SU-DHL-6 (cell line): ENCODE measurements around the gene NPDC1.

Experiments used
- H2AFZ ChIP-seq: fragments of 200-600 bp; sonication (generic); 2 replicates; pipeline ENCODE4 v1.6.1; 2014; ENCODE audit warnings: low read depth, mild to moderate bottlenecking, moderate library complexity, mixed read lengths, antibody characterized with exemption, low read length; ENCODE audit not compliant: severe bottlenecking
- H3F3A ChIP-seq: fragments of 200-600 bp; shearing (Covaris generic); 2 replicates; pipeline ENCODE4 v1.6.0; 2016; ENCODE audit warnings: antibody characterized with exemption, mild to moderate bottlenecking; ENCODE audit not compliant: insufficient read depth
- H3K27ac ChIP-seq: fragments of 200-600 bp; sonication (generic); 2 replicates; pipeline ENCODE4 v1.5.1; 2016; ENCODE audit warnings: low read depth, mild to moderate bottlenecking, low read length, moderate library complexity, mixed read lengths
- H3K27me3 ChIP-seq: fragments of 200-600 bp; sonication (generic), shearing (Covaris generic); 2 replicates; pipeline ENCODE4 v1.6.0; 2014; ENCODE audit warnings: mild to moderate bottlenecking, low read length
- H3K36me3 ChIP-seq: fragments of 200-600 bp; sonication (generic); 2 replicates; pipeline ENCODE4 v1.6.1; 2014; ENCODE audit warnings: mild to moderate bottlenecking, low read length, mixed read lengths
- H3K4me2 ChIP-seq: fragments of 300-600, 200-600 bp; shearing (Covaris generic), sonication (generic); 2 replicates; pipeline ENCODE4 v1.6.0; 2014; ENCODE audit warnings: low read length, low read depth, mild to moderate bottlenecking; ENCODE audit not compliant: poor library complexity, severe bottlenecking
- H3K4me3 ChIP-seq: fragments of 200-600 bp; sonication (generic); 2 replicates; pipeline ENCODE4 v1.5.1; 2014; ENCODE audit warnings: antibody characterized with exemption, low read length, mild to moderate bottlenecking, mixed read lengths; ENCODE audit not compliant: insufficient read depth, poor library complexity, severe bottlenecking
- H3K79me2 ChIP-seq: fragments of 200-600 bp; sonication (generic); 2 replicates; pipeline ENCODE4 v1.6.1; 2014; ENCODE audit warnings: mild to moderate bottlenecking, low read length, moderate library complexity; ENCODE audit not compliant: insufficient read depth
- H3K9ac ChIP-seq: fragments of 200-600 bp; sonication (generic); 2 replicates; pipeline ENCODE4 v1.7.0; 2014; ENCODE audit warnings: mild to moderate bottlenecking, low read length
- H3K9me2 ChIP-seq: fragments of 200-600 bp; sonication (generic); replicated peaks from 2 replicates; pipeline ENCODE4 v1.6.1; 2014; ENCODE audit warnings: low read length; ENCODE audit not compliant: insufficient read depth
- H3K9me3 ChIP-seq: fragments of 200-600 bp; sonication (generic); 2 replicates; pipeline ENCODE4 v1.6.1; 2014; ENCODE audit warnings: low read length, mixed read lengths; ENCODE audit not compliant: insufficient read depth
- H4K20me1 ChIP-seq: fragments of 200-600 bp; sonication (generic); 2 replicates; pipeline ENCODE4 v1.6.1; 2014; ENCODE audit warnings: low read depth, mild to moderate bottlenecking, antibody characterized with exemption, low read length, moderate library complexity, mixed read lengths
- EZH2phosphoT487 ChIP-seq: fragments of 200-600 bp; sonication (generic), shearing (Covaris generic); conservative IDR thresholded peaks from 2 replicates; pipeline ENCODE4 v1.6.1; 2018; ENCODE audit warnings: mild to moderate bottlenecking, antibody characterized with exemption, low read length, moderate library complexity, mixed read lengths
- TF ChIP-seq, protein P1 (sequence below): fragments of 200-600 bp; sonication (generic); IDR thresholded peaks from one replicate; pipeline ENCODE4 v1.5.1; 2017; ENCODE audit warnings: antibody characterized with exemption, mild to moderate bottlenecking, low read length, moderate library complexity; ENCODE audit not compliant: insufficient read depth, poor library complexity, severe bottlenecking

NPDC1 gene

DNA sequence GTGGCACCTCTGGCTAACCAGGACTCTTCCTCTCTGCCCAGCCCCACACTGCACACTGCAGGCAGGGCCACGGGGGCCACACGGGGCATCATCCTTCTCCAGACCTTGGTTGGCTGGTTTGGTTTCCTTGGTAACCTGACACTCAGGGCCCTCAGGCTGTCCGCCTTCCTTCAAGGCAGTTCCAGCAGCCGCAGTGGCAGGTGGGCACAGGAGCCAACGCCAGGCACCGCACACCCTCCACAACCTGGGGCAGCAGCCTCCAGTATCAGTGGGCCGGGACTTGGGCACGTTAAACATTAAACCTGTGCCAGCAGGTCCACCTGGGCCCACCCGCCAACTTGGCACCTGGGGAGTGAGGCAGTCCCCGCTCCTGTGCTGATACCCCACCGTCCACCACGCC, 1.9 kb downstream of the NPDC1 start:
- Histone ChIP-seq H3F3A (no peaks in the 10 kb centered on the region), H3K27me3 (no peaks in the 10 kb centered on the region), H3K9ac (no peak overlapping the region), H3K9me2 (no peaks in the 10 kb centered on the region), H3K36me3 (no peaks in the 10 kb centered on the region), H4K20me1 (no peaks in the 10 kb centered on the region), H3K9me3 (no peaks in the 10 kb centered on the region), H2AFZ (no peak overlapping the region), H3K4me2 (no peak overlapping the region), H3K79me2 (no peaks in the 10 kb centered on the region), H3K4me3 (no peak overlapping the region), H3K27ac (no peak overlapping the region)
- TF ChIP-seq, protein P1, sequence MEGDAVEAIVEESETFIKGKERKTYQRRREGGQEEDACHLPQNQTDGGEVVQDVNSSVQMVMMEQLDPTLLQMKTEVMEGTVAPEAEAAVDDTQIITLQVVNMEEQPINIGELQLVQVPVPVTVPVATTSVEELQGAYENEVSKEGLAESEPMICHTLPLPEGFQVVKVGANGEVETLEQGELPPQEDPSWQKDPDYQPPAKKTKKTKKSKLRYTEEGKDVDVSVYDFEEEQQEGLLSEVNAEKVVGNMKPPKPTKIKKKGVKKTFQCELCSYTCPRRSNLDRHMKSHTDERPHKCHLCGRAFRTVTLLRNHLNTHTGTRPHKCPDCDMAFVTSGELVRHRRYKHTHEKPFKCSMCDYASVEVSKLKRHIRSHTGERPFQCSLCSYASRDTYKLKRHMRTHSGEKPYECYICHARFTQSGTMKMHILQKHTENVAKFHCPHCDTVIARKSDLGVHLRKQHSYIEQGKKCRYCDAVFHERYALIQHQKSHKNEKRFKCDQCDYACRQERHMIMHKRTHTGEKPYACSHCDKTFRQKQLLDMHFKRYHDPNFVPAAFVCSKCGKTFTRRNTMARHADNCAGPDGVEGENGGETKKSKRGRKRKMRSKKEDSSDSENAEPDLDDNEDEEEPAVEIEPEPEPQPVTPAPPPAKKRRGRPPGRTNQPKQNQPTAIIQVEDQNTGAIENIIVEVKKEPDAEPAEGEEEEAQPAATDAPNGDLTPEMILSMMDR: no peak
- no peak for TF ChIP-seq EZH2phosphoT487

DNA sequence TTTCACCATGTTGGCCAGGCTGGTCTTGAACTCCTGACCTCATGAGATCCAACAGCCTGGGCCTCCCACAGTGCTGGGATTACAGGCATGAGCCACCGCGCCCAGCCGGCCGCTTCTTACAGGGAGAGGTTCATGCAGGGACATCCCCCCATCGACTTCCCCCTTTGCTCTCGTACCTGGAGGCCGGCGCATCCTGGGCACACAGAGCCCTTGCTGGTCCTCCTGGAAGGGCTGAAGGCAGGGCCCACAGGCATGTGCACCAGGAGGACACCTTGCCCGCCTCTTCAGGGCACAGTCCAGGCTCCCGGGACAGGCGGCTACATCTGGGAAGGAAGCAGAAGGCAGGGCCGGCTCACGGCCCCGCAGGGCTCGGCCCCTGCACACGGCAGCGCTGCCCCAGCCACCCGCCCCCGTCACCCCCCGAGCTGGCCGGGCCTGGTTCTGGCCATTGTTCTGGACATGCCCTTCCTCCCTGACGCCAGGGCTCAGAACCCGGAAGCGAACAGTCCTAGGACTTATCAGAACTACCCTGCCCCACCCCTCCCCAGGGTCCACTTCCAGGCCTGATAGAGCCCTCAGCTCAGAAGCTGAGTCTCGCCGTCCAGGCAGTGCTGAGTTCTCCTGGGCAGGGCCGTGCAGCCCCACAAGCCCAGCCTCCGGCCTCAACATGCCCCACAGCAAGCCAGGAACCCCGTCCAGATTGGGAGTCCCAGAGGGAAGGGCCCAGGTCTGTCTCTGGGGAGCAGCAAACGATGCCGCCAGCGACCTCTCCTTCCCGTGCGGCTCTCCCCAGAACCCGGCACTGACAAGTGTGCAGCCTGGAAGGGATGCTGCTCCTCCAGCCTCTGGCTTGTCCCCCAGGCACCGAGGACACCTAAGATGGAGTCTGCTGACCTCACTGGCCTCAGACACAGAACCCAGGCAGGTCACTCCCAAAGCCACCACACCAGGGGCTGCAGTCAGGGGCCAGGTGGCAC, 2.9 kb downstream of the NPDC1 start:
- no peaks in the 10 kb centered on the region for H3K9me3 ChIP-seq
- H3K79me2 ChIP-seq: no peaks in the 10 kb centered on the region
- no peaks in the 10 kb centered on the region for H3K27me3 ChIP-seq
- H4K20me1 ChIP-seq: no peaks in the 10 kb centered on the region
- no peaks in the 10 kb centered on the region for H3K9me2 ChIP-seq
- H2AFZ ChIP-seq: no peak overlapping the region
- no peaks in the 10 kb centered on the region for H3F3A ChIP-seq
- TF ChIP-seq EZH2phosphoT487: no peak
- TF ChIP-seq, protein P1: no peak
- no peak overlapping the region for H3K9ac ChIP-seq
- H3K4me2 ChIP-seq: no peak overlapping the region
- H3K36me3 ChIP-seq: no peaks in the 10 kb centered on the region
- H3K4me3 ChIP-seq: no peak overlapping the region
- H3K27ac ChIP-seq: no peak overlapping the region

DNA sequence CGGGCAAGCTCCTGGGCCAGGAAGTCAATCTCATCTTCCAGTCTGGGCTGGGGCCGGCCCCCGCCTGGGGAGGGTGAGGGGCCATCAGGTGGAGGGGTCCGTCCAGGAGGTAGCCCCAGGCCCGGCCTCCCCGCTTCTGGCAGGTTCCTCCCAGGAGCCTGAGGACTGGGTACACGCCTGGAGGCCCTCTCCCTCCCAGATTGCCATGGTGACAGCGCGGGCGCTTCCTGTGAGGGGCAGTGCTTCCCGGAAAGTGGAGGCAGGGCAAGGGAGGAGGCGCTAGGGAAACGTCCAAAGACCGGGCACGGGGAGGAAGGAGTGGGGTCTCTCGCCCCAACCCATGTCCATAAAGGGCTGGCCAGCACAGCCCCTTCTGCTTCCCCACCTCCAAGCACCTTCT, 4.9 kb downstream of the NPDC1 start:
- TF ChIP-seq, protein P1: no peak
- TF ChIP-seq EZH2phosphoT487: no peak
- H3K36me3 ChIP-seq: no peaks in the 10 kb centered on the region
- no peak overlapping the region for H3K4me3 ChIP-seq
- H3K9me3 ChIP-seq: no peaks in the 10 kb centered on the region
- no peaks in the 10 kb centered on the region for H3F3A ChIP-seq
- no peaks in the 10 kb centered on the region for H3K9me2 ChIP-seq
- H3K79me2 ChIP-seq: no peaks in the 10 kb centered on the region
- H3K4me2 ChIP-seq: no peak overlapping the region
- H3K27ac ChIP-seq: no peak overlapping the region
- no peaks in the 10 kb centered on the region for H3K27me3 ChIP-seq
- no peaks in the 10 kb centered on the region for H4K20me1 ChIP-seq
- H3K9ac ChIP-seq: no peak overlapping the region
- H2AFZ ChIP-seq: no peak overlapping the region
